Measurements from ENCODE around the gene INPPL1.

Gene INPPL1

DNA sequence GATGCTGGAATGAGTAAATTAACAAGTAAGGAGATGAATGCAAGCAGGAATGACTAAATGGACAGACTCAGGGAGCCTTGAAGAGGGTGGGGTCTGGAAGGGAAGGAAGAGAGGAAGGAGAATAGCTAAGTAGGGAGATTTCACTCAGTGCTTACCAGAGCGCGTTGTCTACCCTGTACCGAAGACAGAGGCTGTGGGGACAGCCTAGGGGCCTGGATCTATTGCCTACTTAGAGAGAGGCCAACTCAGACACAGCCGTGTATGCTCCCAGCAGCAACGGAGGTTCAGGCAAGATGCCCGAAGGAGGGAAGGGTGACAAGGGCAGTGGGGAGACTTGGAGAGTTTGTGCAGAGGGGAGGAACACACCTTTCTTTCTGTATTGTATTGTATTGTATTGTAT, 7.9 kb upstream of the INPPL1 start, which contains the start of gene FOLR2:
Gene FOLR2, plus strand, starts transcription at position 157 of the 400 bp plus-strand sequence. CDS start 1,791 bp downstream, outside the sequence.
- TF ChIP-seq TAF1 (IDR thresholded peaks at IDR 0.05; ENCODE audit: borderline replicate concordance, insufficient read depth, low read length) (no peak), FOXP2 (optimal IDR thresholded peaks at IDR 0.05; ENCODE audit: borderline replicate concordance, extremely low read depth, extremely low read length, insufficient read depth) (no peak), SIN3A (IDR thresholded peaks at IDR 0.05; ENCODE audit: borderline replicate concordance, insufficient read depth, low read length) (no peak), POLR2AphosphoS5 (IDR thresholded peaks at IDR 0.05; ENCODE audit: low read depth, low read length) (no peak)
- TF ChIP-seq, protein P1, sequence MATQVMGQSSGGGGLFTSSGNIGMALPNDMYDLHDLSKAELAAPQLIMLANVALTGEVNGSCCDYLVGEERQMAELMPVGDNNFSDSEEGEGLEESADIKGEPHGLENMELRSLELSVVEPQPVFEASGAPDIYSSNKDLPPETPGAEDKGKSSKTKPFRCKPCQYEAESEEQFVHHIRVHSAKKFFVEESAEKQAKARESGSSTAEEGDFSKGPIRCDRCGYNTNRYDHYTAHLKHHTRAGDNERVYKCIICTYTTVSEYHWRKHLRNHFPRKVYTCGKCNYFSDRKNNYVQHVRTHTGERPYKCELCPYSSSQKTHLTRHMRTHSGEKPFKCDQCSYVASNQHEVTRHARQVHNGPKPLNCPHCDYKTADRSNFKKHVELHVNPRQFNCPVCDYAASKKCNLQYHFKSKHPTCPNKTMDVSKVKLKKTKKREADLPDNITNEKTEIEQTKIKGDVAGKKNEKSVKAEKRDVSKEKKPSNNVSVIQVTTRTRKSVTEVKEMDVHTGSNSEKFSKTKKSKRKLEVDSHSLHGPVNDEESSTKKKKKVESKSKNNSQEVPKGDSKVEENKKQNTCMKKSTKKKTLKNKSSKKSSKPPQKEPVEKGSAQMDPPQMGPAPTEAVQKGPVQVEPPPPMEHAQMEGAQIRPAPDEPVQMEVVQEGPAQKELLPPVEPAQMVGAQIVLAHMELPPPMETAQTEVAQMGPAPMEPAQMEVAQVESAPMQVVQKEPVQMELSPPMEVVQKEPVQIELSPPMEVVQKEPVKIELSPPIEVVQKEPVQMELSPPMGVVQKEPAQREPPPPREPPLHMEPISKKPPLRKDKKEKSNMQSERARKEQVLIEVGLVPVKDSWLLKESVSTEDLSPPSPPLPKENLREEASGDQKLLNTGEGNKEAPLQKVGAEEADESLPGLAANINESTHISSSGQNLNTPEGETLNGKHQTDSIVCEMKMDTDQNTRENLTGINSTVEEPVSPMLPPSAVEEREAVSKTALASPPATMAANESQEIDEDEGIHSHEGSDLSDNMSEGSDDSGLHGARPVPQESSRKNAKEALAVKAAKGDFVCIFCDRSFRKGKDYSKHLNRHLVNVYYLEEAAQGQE (IDR thresholded peaks at IDR 0.05; ENCODE audit: insufficient read depth in 1 of 2, low read depth in 2 of 2, low read length in 2 of 2): no peak

DNA sequence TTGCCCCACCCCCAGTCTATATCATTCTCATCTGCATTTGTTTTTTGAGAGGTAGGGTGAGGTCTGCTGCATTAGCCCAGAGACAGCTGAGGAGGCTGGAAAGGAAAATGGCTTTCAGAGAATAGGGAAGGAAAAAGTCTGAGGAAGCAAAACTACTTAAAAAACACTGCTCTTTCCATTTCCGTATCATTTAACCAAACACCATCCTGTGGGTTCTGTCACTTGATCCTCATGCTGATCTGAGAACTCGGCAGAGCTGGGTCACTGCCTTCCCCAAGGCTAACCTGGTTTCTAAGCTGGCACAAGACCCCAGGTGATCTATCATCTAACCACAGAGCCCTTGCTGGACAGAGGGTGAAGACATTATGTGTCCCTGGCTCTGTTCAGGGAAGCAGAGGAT, 6.7 kb upstream of the INPPL1 start:
- no peak for TF ChIP-seq TAF1 (IDR thresholded peaks at IDR 0.05; ENCODE audit: borderline replicate concordance, insufficient read depth, low read length)
- TF ChIP-seq SIN3A (IDR thresholded peaks at IDR 0.05; ENCODE audit: borderline replicate concordance, insufficient read depth, low read length): no peak
- TF ChIP-seq FOXP2 (optimal IDR thresholded peaks at IDR 0.05; ENCODE audit: borderline replicate concordance, extremely low read depth, extremely low read length, insufficient read depth): no peak
- no peak for TF ChIP-seq POLR2AphosphoS5 (IDR thresholded peaks at IDR 0.05; ENCODE audit: low read depth, low read length)
- TF ChIP-seq, protein P1 (IDR thresholded peaks at IDR 0.05; ENCODE audit: insufficient read depth in 1 of 2, low read depth in 2 of 2, low read length in 2 of 2): no peak

DNA sequence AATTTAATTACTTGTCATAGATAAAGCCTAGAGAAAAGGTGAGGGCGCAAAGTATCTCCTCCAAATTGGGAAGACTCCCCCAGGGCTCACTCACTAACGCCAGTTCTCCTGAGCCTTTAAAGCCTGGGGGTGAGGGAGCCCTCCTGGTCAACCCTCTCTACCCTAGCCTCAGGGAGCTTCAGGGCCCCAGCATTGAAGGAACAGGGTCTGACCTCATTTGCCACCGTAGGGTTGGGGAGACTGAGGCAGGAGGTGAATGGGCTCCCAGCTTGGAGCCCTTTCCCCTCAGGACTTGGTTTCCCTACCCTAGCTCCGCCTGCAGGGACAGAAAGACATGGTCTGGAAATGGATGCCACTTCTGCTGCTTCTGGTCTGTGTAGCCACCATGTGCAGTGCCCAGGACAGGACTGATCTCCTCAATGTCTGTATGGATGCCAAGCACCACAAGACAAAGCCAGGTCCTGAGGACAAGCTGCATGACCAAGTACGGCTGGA, 6.3 kb upstream of the INPPL1 start:
- no peak for TF ChIP-seq SIN3A (IDR thresholded peaks at IDR 0.05; ENCODE audit: borderline replicate concordance, insufficient read depth, low read length)
- no peak for TF ChIP-seq POLR2AphosphoS5 (IDR thresholded peaks at IDR 0.05; ENCODE audit: low read depth, low read length)
- TF ChIP-seq FOXP2 (optimal IDR thresholded peaks at IDR 0.05; ENCODE audit: borderline replicate concordance, extremely low read depth, extremely low read length, insufficient read depth): no peak
- TF ChIP-seq, protein P1 (IDR thresholded peaks at IDR 0.05; ENCODE audit: insufficient read depth in 1 of 2, low read depth in 2 of 2, low read length in 2 of 2): no peak
- no peak for TF ChIP-seq TAF1 (IDR thresholded peaks at IDR 0.05; ENCODE audit: borderline replicate concordance, insufficient read depth, low read length)

DNA sequence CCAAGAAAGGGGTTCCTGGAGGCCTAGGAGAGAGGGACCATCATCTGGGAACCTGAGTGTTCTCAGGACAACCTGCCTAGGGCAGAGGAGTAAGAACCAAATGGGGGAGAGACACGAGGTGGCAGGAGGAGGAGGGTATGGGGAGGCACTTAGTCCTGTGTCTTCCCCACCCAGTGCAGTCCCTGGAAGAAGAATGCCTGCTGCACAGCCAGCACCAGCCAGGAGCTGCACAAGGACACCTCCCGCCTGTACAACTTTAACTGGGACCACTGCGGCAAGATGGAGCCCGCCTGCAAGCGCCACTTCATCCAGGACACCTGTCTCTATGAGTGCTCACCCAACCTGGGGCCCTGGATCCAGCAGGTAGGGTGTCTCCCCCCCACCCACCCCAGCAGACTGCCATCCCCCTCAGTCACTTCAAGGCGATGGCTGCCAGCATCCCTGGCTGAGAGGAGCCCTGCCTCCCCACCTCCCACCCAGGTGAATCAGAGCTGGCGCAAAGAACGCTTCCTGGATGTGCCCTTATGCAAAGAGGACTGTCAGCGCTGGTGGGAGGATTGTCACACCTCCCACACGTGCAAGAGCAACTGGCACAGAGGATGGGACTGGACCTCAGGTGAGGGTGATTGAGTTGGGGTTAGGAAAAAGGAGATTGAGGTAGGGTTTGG, 3.7 kb upstream of the INPPL1 start:
- no peak for TF ChIP-seq SIN3A (IDR thresholded peaks at IDR 0.05; ENCODE audit: borderline replicate concordance, insufficient read depth, low read length)
- no peak for TF ChIP-seq POLR2AphosphoS5 (IDR thresholded peaks at IDR 0.05; ENCODE audit: low read depth, low read length)
- no peak for TF ChIP-seq TAF1 (IDR thresholded peaks at IDR 0.05; ENCODE audit: borderline replicate concordance, insufficient read depth, low read length)
- TF ChIP-seq FOXP2 (optimal IDR thresholded peaks at IDR 0.05; ENCODE audit: borderline replicate concordance, extremely low read depth, extremely low read length, insufficient read depth): no peak
- TF ChIP-seq, protein P1 (IDR thresholded peaks at IDR 0.05; ENCODE audit: insufficient read depth in 1 of 2, low read depth in 2 of 2, low read length in 2 of 2): no peak
